ENCODE results near the gene CDCA7L.

- no peak for TF ChIP-seq CTCF (IDR thresholded peaks at IDR 0.05 in 4 of 5, conservative IDR thresholded peaks at IDR 0.05 in 1 of 5)
- no peak for TF ChIP-seq POLR2A (IDR thresholded peaks at IDR 0.05)
Observed at GRCh38 chr7:21944616-21945453, 864 bp downstream of the CDCA7L start.

Data from gastrocnemius medialis (tissue), 4 donors.